HG03342 (cell line): ENCODE results near the gene SLC35A4.
"Not testable (repeated sequence)": the region's sequence is repeated elsewhere in the genome, so short reads cannot be mapped to it uniquely, and the experiment has no call there.

Experiments
- ATAC-seq: cut with Tn5 transposase; IDR thresholded peaks from one replicate; pipeline ENCODE4 v1.9.1; 2021; ENCODE audit warnings: mild to moderate bottlenecking, moderate library complexity; ENCODE audit not compliant: unreplicated experiment

The SLC35A4 gene

GRCh38 chr5:140557965-140558364, 6.7 kb upstream of the SLC35A4 start:
- ATAC-seq: no peak

- no peak for ATAC-seq
These were observed 6.1 kb upstream of the SLC35A4 start for GRCh38 chr5:140558542-140558941.

- ATAC-seq: no peak
These were observed 4.4 kb upstream of the SLC35A4 start for GRCh38 chr5:140560227-140560626.

GRCh38 chr5:140561753-140562523, 2.7 kb upstream of the SLC35A4 start:
- ATAC-seq: no peak

GRCh38 chr5:140563596-140563995, 1.0 kb upstream of the SLC35A4 start:
- ATAC-seq: no peak

- no peak for ATAC-seq
These were observed 574 bp downstream of the SLC35A4 start for GRCh38 chr5:140565024-140565779.

GRCh38 chr5:140565780-140566095, 1.1 kb downstream of the SLC35A4 start:
- ATAC-seq: no peak

- ATAC-seq: no peak
These were observed 2.0 kb downstream of the SLC35A4 start for GRCh38 chr5:140566665-140567064.

- no peak for ATAC-seq
These were observed 2.6 kb downstream of the SLC35A4 start for GRCh38 chr5:140567136-140567818.

- ATAC-seq: no peak
These were observed 3.2 kb downstream of the SLC35A4 start for GRCh38 chr5:140567871-140568270.

- ATAC-seq: no peak
These were observed 3.9 kb downstream of the SLC35A4 start for GRCh38 chr5:140568443-140569063.

GRCh38 chr5:140569197-140569596, 4.6 kb downstream of the SLC35A4 start:
- peak; percentile 29 for ATAC-seq

GRCh38 chr5:140570058-140570457, 5.4 kb downstream of the SLC35A4 start:
- ATAC-seq: no peak

GRCh38 chr5:140570488-140570887, 5.9 kb downstream of the SLC35A4 start:
- no peak for ATAC-seq

GRCh38 chr5:140571105-140571504, 6.5 kb downstream of the SLC35A4 start:
- ATAC-seq: no peak

- no peak for ATAC-seq
These were observed 9.1 kb downstream of the SLC35A4 start for GRCh38 chr5:140573683-140574082.

- ATAC-seq: no peak
These were observed 9.5 kb downstream of the SLC35A4 start for GRCh38 chr5:140574165-140574564.

GRCh38 chr5:140575309-140575708, 10.7 kb downstream of the SLC35A4 start:
- no peak for ATAC-seq

GRCh38 chr5:140576776-140577201, 12.2 kb downstream of the SLC35A4 start:
- no peak for ATAC-seq

- not testable (repeated sequence) for ATAC-seq
These were observed 14.6 kb downstream of the SLC35A4 start for GRCh38 chr5:140579188-140579747.

GRCh38 chr5:140587495-140587894, 22.9 kb downstream of the SLC35A4 start:
- no peak for ATAC-seq
